K562 (cell line): Measurements from ENCODE around the gene CCDC117. TPM values are rescaled to one million over a fixed set of nuclear protein-coding genes. Genes with fewer than 3 reads are reported as not detected.
A peak's percentile ranks its signal among the peaks of the same experiment; 100 is the strongest.

Experiments
- BDP1 ChIP-seq: IDR thresholded peaks from 3 replicates; pipeline ENCODE4 v1.6.1; 2011; ENCODE audit not compliant: insufficient read length, insufficient read depth
- CCAR2 ChIP-seq: fragments of 200-400 bp; formaldehyde crosslinking; IDR thresholded peaks from 2 replicates; pipeline ENCODE4 v1.6.1; 2017; ENCODE audit warnings: mild to moderate bottlenecking, low read depth, low read length
- CREBBP ChIP-seq: IDR thresholded peaks from one replicate; pipeline ENCODE4 v1.6.1; 2012; ENCODE audit warnings: low read depth, mild to moderate bottlenecking, control low read depth, inconsistent platforms, low read length
- EHMT2 ChIP-seq: fragments of 450-650 bp; IDR thresholded peaks from 2 replicates; pipeline ENCODE4 v1.6.1; 2018; ENCODE audit warnings: antibody characterized with exemption
- ETV6 ChIP-seq, 3 experiments: fragments of 150-350 bp in 1 of 3; sonication (generic) in 1 of 3; formaldehyde crosslinking in 1 of 3; IDR thresholded peaks; 2 replicates each; pipeline versions ENCODE4 v1.6.1 to v1.8.0; 2014 to 2022; ENCODE audit warnings: borderline replicate concordance in 2 of 3, low read depth in 2 of 3, antibody characterized with exemption in 1 of 3, low read length in 1 of 3, mild to moderate bottlenecking in 1 of 3, missing genetic modification reagents in 1 of 3
- GABPA ChIP-seq: fragments of 200-800 bp; sonication (Bioruptor generic); conservative IDR thresholded peaks from 2 replicates; pipeline ENCODE4 v1.6.1; 2016; ENCODE audit warnings: low read depth, missing genetic modification characterization, missing compliant biosample characterization
- KDM2B ChIP-seq: fragments of 250-450 bp; sonication (Bioruptor Pico); IDR thresholded peaks from 2 replicates; pipeline ENCODE4 v1.8.0; 2021; ENCODE audit warnings: mild to moderate bottlenecking, moderate library complexity
- KHSRP ChIP-seq: fragments of 450-650 bp; IDR thresholded peaks from 2 replicates; pipeline ENCODE4 v1.6.1; 2017
- PCBP2 ChIP-seq: fragments of 200-400 bp; formaldehyde crosslinking; IDR thresholded peaks from 2 replicates; pipeline ENCODE4 v1.6.1; 2018; ENCODE audit warnings: low read length, low read depth, mild to moderate bottlenecking, moderate library complexity; ENCODE audit not compliant: poor library complexity, severe bottlenecking
- RBM39 ChIP-seq: fragments of 200-400 bp; formaldehyde crosslinking; optimal IDR thresholded peaks from 2 replicates; pipeline ENCODE3; 2018; ENCODE audit warnings: low read depth, low read length
- ZNF12 ChIP-seq: sonication (generic); formaldehyde crosslinking; IDR thresholded peaks from 2 replicates; pipeline ENCODE4 v1.4.0; 2020; ENCODE audit warnings: mild to moderate bottlenecking, missing genetic modification reagents
- ZNF124 ChIP-seq: sonication (generic); formaldehyde crosslinking; IDR thresholded peaks from 2 replicates; pipeline ENCODE4 v1.8.1; 2022; ENCODE audit warnings: missing genetic modification reagents
- ZNF263 ChIP-seq: sonication (generic); formaldehyde crosslinking; IDR thresholded peaks from 2 replicates; pipeline ENCODE4 v1.8.0; 2022; ENCODE audit warnings: mild to moderate bottlenecking, missing genetic modification reagents, borderline replicate concordance
- polyA plus RNA-seq, 8 experiments: library from polyadenylated mRNA; depleted of rRNA in 4 of 8; stranded (reverse) in 5 of 8; unstranded in 3 of 8; fragments of >200 nt; fragmentation: Nextera tagmentation in 2 of 8; fragmentation: Illumina TruSeq in 1 of 8; extraction: Ambion mirVana in 2 of 8; extraction: Trizol in 1 of 8; gene quantifications; 2 replicates each; pipeline versions ENCODE4 v1.2.1 to v1.2.3, GENCODE V29; 2011 to 2014; ENCODE audit warnings: inconsistent platforms in 1 of 8, missing spikeins in 1 of 8
- total RNA-seq, 7 experiments: library from RNA; depleted of rRNA in 6 of 7; stranded (reverse); fragments of >200 nt in 6 of 7; fragmentation: Illumina TruSeq in 2 of 7; extraction: Trizol in 2 of 7; gene quantifications; 2 replicates each; pipeline versions ENCODE4 v1.2.1 to v1.2.3, GENCODE V29; 2011 to 2021; ENCODE audit warnings: low replicate concordance in 1 of 7
- TF ChIP-seq, protein P1 (sequence below): sonication (generic); formaldehyde crosslinking; IDR thresholded peaks from 2 replicates; pipeline ENCODE4 v1.8.1; 2023; ENCODE audit warnings: mild to moderate bottlenecking, missing genetic modification reagents
- TF ChIP-seq, protein P2 (sequence below), 2 experiments: fragments of 450-650 bp; formaldehyde crosslinking in 1 of 2; IDR thresholded peaks; 2 replicates each; pipeline versions ENCODE4 v1.4.0 to v1.6.1; 2014 to 2020; ENCODE audit warnings: mild to moderate bottlenecking in 2 of 2, borderline replicate concordance in 1 of 2, low read depth in 1 of 2
- TF ChIP-seq, protein P3 (sequence below): sonication (generic); formaldehyde crosslinking; IDR thresholded peaks from 2 replicates; pipeline ENCODE4 v1.8.0; 2022; ENCODE audit warnings: missing genetic modification reagents, mild to moderate bottlenecking, moderate library complexity, borderline replicate concordance

The CCDC117 gene
- total and polyA plus RNA-seq, 9 of the 15 experiments (the other 6 are each of a cell fraction or from before 2014, with no cell fraction given): 5.7 to 23.3 (median 15.8) TPM

DNA sequence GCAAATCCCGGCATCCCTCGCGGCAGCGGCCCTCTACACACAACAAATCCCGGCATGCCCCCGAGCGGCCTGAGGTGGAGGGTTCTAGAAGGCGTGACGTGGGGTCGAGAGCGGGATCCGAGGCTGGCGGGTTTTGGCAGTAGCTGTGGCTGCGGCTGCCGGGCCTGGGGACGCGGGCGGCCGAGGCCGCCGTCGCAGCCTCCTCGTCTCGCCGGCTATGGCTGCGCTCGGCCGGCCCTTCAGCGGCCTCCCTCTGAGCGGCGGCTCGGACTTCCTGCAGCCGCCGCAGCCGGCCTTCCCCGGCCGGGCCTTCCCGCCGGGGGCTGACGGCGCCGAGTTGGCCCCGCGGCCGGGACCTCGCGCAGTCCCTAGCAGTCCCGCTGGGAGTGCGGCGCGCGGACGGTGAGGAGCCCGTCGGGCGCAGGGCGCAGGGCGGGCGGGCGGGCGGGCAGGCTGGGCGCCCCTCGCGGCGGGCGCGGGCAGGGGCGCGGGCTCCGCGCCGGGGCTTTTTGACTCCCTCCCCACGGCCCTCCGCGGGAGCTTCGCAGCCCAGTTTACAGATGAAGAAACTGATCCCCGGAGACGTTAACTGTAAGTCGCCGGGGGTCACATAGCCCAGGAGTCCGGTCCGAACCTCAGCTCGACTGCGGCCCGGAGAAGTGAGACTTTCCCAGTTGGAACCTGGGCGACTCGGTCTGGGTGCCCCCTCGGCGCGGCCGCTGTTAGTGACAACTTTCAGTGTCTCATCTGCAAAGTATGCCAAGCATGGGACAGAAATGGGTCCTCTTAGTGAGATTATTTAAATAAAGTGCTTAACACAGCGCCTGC is at the start of gene CCDC117 (continued):
- TF ChIP-seq, protein P1, sequence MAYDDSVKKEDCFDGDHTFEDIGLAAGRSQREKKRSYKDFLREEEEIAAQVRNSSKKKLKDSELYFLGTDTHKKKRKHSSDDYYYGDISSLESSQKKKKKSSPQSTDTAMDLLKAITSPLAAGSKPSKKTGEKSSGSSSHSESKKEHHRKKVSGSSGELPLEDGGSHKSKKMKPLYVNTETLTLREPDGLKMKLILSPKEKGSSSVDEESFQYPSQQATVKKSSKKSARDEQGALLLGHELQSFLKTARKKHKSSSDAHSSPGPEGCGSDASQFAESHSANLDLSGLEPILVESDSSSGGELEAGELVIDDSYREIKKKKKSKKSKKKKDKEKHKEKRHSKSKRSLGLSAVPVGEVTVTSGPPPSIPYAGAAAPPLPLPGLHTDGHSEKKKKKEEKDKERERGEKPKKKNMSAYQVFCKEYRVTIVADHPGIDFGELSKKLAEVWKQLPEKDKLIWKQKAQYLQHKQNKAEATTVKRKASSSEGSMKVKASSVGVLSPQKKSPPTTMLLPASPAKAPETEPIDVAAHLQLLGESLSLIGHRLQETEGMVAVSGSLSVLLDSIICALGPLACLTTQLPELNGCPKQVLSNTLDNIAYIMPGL (CRISPR knock-in tag): no peak; the same call in 1 of the 2 replicates
- TF ChIP-seq, protein P2, sequence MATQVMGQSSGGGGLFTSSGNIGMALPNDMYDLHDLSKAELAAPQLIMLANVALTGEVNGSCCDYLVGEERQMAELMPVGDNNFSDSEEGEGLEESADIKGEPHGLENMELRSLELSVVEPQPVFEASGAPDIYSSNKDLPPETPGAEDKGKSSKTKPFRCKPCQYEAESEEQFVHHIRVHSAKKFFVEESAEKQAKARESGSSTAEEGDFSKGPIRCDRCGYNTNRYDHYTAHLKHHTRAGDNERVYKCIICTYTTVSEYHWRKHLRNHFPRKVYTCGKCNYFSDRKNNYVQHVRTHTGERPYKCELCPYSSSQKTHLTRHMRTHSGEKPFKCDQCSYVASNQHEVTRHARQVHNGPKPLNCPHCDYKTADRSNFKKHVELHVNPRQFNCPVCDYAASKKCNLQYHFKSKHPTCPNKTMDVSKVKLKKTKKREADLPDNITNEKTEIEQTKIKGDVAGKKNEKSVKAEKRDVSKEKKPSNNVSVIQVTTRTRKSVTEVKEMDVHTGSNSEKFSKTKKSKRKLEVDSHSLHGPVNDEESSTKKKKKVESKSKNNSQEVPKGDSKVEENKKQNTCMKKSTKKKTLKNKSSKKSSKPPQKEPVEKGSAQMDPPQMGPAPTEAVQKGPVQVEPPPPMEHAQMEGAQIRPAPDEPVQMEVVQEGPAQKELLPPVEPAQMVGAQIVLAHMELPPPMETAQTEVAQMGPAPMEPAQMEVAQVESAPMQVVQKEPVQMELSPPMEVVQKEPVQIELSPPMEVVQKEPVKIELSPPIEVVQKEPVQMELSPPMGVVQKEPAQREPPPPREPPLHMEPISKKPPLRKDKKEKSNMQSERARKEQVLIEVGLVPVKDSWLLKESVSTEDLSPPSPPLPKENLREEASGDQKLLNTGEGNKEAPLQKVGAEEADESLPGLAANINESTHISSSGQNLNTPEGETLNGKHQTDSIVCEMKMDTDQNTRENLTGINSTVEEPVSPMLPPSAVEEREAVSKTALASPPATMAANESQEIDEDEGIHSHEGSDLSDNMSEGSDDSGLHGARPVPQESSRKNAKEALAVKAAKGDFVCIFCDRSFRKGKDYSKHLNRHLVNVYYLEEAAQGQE (IDR thresholded peaks at IDR 0.05; ENCODE audit: borderline replicate concordance): peak; percentile 14; the same call in 1 of the 2 replicates
- TF ChIP-seq, protein P2 (CRISPR knock-in tag; IDR thresholded peaks at IDR 0.05; ENCODE audit: low read depth): no peak
- no peak for TF ChIP-seq EHMT2
- no peak for TF ChIP-seq BDP1
- no peak for TF ChIP-seq PCBP2
- TF ChIP-seq, protein P3, sequence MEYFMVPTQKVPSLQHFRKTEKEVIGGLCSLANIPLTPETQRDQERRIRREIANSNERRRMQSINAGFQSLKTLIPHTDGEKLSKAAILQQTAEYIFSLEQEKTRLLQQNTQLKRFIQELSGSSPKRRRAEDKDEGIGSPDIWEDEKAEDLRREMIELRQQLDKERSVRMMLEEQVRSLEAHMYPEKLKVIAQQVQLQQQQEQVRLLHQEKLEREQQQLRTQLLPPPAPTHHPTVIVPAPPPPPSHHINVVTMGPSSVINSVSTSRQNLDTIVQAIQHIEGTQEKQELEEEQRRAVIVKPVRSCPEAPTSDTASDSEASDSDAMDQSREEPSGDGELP (CRISPR knock-in tag): peak; percentile 44
- no peak for TF ChIP-seq ZNF124 (CRISPR knock-in tag)
- no peak for TF ChIP-seq KHSRP
- no peak for TF ChIP-seq RBM39
- no peak for TF ChIP-seq ZNF263
- no peak for TF ChIP-seq CCAR2
- TF ChIP-seq CREBBP: no peak
- TF ChIP-seq ETV6 (IDR thresholded peaks at IDR 0.05; ENCODE audit: borderline replicate concordance in 1 of 2, low read depth in 2 of 2, low read length in 1 of 2): no peak
- no peak for TF ChIP-seq ETV6 (CRISPR knock-in tag; IDR thresholded peaks at IDR 0.05; ENCODE audit: borderline replicate concordance)
- 0 out of 2 replicates have a peak, but pooled peaks have one; percentile 39 for TF ChIP-seq GABPA (tag)
- no peak for TF ChIP-seq ZNF12 (CRISPR knock-in tag)
- TF ChIP-seq KDM2B (CRISPR knock-in tag): no peak
